G401 (cell line): ENCODE data around the gene PTP4A1. TPM values are rescaled to one million over a fixed set of nuclear protein-coding genes. Genes with fewer than 3 reads are reported as not detected.
"Not testable (repeated sequence)": the region's sequence is repeated elsewhere in the genome, so short reads cannot be mapped to it uniquely, and the experiment has no call there.

Experiments used
- DNase-seq: peaks from one replicate; pipeline ENCODE4 v3.0.0-alpha.2; 2015; ENCODE audit warnings: low spot score
- in situ Hi-C: cut with HindIII; loops from 2 replicates; pipeline ENCODE4 v1.10.0; 2016; ENCODE audit warnings: low sequenced_read_pairs, mixed read lengths
- total RNA-seq: library from RNA; depleted of rRNA; stranded (reverse); fragments of >200 nt; shearing (Covaris generic); gene quantifications from 2 replicates; pipeline ENCODE4 v1.2.3, GENCODE V29; 2014

The PTP4A1 gene
- total RNA-seq, 1 experiment from 2014 or later, result 16.6 TPM

DNA sequence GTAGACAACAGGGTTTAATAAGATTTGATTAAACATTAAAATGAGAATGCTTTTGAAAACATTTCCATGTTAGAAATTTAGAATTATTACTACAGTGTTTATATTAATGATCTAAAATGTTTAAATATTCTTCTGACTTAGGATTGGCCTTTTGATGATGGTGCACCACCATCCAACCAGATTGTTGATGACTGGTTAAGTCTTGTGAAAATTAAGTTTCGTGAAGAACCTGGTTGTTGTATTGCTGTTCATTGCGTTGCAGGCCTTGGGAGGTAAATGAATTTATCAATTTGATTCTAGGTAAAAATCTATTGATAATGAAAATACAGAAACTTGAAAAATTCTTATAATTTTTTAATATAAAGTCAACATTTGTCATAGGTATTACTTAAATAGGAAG, 6.5 kb downstream of the PTP4A1 start:
- in situ Hi-C loops, result no loop called here
- no peak for DNase-seq

DNA sequence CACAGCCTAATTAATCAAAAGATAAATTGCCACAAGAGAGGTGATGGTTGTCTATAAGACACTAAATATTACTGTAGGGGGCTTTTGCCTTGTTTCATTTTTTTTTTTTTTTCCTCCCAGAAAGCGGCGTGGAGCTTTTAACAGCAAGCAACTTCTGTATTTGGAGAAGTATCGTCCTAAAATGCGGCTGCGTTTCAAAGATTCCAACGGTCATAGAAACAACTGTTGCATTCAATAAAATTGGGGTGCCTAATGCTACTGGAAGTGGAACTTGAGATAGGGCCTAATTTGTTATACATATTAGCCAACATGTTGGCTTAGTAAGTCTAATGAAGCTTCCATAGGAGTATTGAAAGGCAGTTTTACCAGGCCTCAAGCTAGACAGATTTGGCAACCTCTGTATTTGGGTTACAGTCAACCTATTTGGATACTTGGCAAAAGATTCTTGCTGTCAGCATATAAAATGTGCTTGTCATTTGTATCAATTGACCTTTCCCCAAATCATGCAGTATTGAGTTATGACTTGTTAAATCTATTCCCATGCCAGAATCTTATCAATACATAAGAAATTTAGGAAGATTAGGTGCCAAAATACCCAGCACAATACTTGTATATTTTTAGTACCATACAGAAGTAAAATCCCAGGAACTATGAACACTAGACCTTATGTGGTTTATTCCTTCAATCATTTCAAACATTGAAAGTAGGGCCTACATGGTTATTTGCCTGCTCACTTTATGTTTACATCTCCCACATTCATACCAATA, 7.8 kb downstream of the PTP4A1 start:
- no peak for DNase-seq
- in situ Hi-C loops, result no loop called here

DNA sequence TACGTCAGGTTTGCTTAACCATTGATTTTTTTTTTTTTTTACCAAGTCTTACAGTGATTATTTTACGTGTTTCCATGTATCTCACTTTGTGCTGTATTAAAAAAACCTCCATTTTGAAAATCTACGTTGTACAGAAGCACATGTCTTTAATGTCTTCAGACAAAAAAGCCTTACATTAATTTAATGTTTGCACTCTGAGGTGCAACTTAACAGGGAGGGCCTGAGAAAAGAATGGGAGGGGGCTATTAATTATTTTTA, 8.4 kb downstream of the PTP4A1 start:
- in situ Hi-C loops, result no loop called here
- DNase-seq, result no peak

DNA sequence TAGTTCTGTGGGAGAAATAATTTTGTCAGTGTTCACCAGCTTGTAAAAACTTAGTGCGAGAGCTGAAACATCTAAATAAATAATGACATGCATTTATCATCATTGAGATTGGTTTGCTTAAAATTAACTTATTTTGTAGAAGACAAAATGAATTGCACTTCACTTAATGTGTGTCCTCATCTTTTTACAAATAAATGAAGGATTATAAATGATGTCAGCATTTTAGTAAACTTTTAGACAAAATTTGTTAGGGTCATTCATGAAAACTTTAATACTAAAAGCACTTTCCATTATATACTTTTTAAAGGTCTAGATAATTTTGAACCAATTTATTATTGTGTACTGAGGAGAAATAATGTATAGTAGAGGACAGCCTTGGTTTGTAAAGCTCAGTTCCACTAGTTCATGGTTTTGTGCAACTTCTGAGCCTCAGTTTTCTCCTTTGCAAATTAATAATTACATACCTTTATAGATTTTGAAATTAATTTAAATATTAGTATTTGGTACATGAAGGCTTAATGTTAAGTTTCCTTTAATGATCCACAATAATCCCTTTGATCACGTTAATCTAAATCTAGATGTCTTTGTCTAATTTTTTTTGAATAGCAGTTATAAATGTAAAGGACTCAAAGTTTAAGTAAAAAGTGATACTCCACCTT, 9.2 kb downstream of the PTP4A1 start:
- DNase-seq, result no peak
- in situ Hi-C loops, result no loop called here

DNA sequence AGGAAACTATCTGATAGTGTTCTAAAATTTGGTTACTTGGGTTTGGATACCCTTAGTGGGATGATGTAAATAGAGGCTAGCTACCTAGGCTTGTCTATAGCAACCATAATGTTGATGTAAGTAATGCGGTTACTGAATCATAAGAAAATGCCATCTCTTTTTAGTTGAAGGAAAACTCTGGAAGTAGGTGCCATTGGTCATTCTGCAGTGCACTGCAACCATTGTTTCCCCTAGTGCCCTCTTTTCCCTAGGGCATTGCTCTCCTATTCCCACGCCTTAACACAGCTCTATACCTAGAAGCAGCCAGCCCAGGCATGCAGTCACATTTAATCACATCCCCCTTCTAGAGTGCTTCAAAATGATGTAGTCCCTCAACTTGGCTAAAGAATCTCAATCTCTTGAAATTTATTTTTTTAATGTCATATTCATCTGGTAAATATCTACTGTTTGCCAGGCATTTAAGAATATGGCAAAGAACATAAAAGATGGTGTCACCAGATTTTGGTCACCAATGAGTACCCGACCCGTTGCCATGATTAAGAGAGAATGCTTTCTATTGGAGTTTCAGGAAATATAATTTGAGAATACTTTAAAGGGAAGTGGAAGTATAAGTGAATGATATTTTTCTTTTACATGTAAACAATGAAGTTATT, 10.4 kb downstream of the PTP4A1 start:
- DNase-seq, result no peak
- in situ Hi-C loops, result no loop called here

DNA sequence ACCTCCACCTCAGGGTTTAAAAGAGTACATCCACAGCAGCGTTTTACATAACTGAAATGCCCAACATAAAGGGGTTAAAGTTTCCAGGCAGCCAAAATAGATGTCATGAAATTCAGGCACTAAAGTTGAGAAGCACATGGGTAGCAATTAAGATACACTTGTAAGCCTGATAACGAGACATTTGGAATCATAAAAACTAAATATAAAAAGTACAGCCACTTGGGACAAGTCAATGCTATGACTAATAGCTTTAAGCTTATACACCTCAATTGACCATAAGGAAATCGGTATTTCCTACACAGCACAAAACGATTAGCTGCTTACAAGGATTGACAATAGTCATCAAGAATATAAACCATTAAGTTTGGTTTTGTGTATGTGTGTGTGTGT, 11.8 kb downstream of the PTP4A1 start:
- in situ Hi-C loops, result no loop called here
- DNase-seq, result no peak

DNA sequence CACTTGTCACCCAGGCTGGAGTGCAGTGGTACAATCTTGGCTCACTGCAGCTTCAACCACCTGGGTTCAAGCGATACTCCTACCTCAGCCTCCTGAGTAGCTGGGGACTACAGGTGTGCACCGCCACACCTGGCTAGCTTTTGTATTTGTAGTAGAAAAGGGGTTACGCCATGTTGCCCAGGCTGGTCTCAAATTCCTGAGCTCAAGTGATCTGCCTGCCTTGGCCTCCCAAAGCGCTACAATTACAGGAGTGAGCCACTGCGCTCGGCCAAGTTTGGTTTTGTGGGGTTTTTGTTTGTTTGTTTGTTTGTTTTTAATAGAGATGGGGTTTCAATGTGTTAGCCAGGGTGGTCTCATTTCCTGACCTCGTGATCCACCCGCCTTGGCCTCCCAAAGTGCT, 12.3 kb downstream of the PTP4A1 start:
- in situ Hi-C loops, result no loop called here
- DNase-seq, result no peak

DNA sequence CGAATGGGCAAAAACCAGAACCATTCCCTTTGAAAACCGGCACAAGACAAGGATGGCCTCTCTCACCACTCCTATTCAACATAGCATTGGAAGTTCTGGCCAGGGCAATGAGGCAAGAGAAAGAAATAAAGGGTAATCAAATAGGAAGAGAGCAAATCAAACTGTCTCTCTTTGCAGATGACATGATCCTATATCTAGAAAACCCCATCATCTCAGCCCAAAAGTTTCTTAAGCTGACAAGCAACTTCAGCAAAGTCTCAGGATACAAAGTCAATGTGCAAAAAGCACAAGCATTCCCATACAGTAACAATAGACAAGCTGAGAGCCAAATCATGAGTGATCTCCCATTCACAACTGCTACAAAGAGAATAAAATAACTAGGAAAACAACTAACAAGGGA, 13.4 kb downstream of the PTP4A1 start:
- in situ Hi-C loops, DNase-seq: not testable (repeated sequence)

DNA sequence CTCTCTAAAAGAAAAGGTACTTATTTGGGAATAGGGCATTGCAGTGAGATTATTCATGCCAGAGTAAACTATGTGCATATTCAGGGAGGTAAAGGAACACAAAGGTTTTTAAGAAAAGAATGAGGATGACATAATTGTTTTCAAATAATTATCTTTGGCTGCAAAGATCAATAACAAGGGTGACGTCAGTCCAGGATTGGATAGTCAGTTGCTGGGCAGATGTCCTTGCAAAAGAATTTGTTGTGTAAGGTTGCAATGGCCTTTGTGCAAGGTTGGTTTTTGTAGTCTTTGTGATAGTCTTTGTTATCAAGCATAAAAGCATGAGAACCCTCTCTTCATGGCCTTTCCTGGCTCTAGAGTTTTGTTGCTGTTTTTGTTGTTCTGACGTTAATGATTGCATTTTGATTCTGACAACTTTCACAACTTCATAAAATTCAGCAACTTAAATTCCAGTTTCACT, 17.7 kb downstream of the PTP4A1 start:
- DNase-seq, result no peak
- in situ Hi-C loops, result no loop called here

DNA sequence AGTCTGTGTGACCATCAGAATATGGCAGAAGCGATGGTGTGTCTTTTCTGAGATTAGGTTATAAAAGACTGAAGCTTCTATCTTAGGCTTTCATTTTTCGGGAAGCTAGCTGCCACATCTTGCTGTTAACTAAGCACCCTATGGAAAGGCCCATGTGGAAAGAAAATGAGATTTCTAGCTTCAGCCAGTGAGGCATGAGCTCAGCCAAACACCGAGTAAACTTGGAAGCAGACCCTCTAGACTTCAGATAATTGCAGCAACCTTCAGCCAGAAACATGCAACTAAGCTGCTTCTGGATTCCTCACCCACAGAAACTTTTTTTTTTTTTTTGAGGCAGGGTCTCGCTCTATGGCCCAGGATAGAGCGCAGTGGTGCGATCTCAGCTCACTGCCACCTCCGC, 20.6 kb downstream of the PTP4A1 start:
- no peak for DNase-seq
- in situ Hi-C loops, result no loop called here

DNA sequence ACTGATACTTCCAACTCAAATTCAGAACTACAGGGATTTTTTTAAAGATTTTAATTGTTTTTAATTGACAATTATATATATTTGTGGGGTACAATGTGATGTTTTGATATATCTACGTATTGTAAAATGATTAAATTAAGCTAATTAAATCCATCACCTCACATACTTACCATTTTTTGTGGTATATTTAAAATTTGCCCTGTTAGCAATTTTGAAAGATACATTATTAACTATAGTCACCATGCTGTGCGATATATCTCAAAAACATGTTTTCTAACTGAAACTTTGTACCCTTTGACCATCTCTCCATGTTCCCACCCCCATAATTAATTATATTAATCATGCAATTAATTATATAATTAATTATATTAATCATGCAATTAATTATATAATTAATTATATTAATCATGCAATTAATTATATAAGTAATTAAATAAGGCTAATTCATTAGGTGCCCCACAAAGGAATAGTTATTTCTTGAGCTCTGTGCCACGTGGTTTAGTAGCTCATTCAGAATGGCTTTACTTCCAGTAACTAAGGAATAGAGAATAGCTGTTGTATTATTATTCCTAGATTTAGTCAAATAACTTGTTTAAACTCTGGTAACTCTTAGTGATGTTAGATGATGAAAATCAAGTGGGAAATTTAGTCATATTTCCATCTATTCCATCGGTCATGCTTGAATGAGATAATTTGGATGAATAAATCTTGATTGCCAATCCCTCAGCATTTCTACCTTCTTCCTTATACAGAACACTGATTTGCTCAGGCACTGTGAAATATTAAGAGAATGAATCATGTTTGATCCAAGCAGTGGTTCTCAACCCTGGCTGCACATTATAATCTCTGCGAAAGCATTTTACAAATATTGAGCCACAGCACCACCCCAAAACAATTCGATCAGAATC, 25.1 kb downstream of the PTP4A1 start:
- DNase-seq, result no peak
- in situ Hi-C loops, result no loop called here

DNA sequence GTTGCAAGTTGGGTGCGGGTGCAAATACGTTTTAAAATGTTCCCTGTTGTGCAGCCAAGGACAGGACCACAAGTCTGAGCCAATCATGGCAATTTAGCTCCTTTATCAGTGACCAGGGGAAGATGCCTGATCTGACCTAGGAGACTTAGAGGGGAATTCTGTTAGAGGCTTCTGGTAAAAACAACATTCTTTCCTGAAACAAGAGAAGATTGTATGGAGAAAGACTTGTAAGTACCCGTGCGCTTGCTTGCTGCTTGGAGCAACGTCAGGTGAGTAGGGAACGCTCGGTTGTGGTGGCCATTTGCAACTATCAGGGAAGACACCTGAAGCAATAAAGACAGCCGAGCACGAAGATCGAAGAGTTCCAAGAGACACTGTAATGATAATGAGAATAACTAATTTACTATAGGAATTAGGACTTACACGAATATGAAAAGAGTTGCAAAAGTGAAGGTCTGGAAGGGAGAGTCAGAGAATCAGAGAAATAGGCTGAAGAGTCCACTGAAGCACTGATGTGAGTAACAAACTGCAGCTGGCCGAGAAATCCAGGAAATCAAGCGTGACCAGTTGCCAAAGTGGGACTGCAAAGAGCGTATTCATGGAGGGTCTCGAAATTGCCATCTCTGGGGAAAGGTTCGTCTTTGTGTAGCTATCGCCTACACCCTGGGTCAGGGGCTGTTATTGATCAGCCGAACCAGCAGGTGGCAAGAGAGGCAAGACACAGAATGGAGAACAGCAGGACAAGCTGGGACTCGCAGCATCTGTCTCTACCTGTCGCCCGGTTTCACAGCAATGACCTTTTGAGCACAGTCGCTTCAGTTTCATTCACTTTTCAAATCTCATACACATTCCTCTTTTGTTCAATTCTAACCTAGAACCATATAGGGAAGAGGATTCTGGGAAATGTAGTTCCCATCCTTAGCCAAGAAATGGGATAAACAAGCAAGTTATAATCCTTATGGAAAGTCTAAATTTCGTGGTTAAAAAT, 26.1 kb downstream of the PTP4A1 start:
- DNase-seq, result peak; percentile 84
- in situ Hi-C loops, result no loop called here

DNA sequence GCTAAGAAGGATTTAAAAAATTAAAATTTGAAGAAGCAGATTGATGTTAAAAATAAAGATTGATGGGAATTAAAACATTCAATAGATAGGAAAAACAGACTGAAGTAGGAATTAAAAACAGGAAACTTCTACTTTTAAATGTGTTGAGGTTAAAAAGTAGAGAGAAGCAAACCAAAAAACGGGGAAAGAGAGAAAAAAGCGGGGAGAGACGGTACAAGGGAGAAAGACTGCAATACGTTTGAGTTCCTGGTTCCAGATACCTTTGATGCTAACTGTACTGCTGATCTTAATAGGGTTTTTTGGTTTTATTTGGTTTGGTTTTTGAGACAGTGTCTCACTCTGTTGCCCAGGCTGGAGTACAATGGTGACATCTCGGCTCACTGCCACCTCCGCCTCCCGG, 27.0 kb downstream of the PTP4A1 start:
- in situ Hi-C loops, result no loop called here
- DNase-seq, result no peak

DNA sequence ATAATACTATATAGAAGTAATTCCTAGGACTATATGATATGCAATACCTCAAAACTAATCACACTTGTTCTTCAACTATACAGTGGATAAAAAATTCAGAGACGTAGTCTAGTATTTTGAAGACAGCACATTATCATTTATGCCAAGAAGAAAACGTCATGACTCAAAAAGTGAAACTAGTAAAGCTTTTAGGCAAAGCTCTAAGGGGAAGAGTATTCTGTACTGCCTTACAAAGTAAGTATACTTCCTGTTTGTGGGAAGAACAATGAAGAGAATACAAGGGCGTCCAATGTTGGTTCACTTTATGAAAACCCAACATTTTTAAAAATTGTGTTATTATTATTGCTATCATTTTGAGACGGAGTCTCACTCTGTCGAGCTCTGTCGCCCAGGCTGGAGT, 27.9 kb downstream of the PTP4A1 start:
- in situ Hi-C loops, result no loop called here
- no peak for DNase-seq

DNA sequence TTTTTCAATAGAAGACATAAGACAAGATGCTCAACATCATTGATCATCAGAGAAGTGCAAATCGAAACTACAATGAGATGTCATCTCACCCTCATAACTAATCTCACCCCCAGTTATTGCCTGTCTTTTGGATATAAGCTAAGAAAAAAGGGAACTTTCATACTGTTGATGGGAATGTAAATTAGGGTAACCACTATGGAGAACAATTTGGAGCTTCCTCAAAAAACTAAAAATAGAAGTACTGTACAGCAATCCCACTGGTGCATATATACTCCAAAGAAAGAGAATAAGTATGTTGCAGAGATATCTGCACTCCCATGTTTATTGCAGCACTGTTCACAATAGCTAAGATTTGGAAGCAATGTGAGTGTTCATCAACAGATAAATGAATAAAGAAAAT, 37.0 kb downstream of the PTP4A1 start:
- no peak for DNase-seq
- in situ Hi-C loops, result no loop called here

DNA sequence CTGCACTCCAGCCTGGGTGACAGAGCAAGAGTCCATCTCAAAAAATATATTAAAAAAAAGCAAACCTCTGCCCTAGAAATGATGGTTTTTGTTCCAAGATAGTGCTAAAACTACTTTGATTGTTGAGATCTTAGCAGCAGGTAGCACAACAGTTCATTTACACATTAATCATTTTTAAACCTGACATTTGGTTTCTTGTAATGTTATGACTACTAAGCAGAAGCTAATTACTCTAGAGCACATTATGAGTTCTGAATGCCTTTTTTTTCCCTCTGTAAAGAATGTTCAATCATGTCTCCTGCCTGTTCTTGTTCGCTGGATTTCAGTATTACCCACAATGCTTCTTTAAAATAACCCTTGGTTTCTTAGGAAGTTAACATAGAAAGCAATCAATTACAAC, 38.7 kb downstream of the PTP4A1 start:
- in situ Hi-C loops, result no loop called here

DNA sequence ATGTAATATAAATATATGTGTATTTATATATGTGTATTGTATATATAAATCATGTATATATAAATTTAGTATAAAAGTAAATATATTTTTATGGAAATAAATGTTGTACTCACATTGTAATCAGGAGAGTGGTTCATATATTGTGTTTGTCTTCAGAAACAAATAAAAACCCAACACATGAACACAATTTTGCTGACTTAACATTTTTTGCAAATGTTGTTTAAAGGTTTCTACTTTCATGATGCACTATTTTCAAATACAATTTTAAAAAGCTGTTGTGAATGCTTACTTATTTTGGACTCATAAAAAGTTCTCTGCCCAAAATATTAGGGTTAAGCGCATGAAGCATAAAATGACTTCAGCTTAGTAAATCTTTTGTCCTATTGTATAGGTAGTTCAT, 39.3 kb downstream of the PTP4A1 start:
- DNase-seq, result no peak
- in situ Hi-C loops, result no loop called here

More for the DNA sequence above, 38.7 kb downstream of the PTP4A1 start:
- no peak for DNase-seq

DNA sequence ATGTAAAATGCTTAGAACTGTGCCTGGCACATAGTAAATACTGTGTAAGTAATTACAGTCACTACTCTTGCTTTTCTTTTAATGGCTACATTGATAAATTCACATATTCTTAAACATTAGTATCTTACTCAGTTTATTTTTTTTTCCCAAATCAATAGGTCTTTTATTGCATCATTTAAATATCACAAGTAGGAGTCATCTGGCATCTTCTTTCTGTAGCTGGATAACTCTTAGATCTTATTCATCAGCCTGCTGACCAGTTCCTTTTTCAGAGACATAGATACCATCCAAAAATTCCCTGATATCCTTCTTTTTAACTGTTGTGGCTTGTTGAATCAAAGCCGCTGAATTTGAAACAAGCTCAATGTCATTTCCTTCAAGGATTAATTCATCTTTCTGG, 43.3 kb downstream of the PTP4A1 start:
- in situ Hi-C loops, result no loop called here
- DNase-seq, result no peak
